HUES64 (cell line): ENCODE results near the gene TNFSF13.

ENCODE experiments used
- H3K27ac ChIP-seq: 2 replicates; pipeline ENCODE4 v1.7.0; 2013; ENCODE audit warnings: low read depth, low read length, inconsistent platforms
- H3K27me3 ChIP-seq: 2 replicates; pipeline ENCODE4 v1.6.1; 2013; ENCODE audit warnings: mild to moderate bottlenecking, low read length; ENCODE audit not compliant: insufficient read depth
- H3K36me3 ChIP-seq: 2 replicates; pipeline ENCODE4 v1.6.1; 2013; ENCODE audit warnings: mild to moderate bottlenecking, low read length; ENCODE audit not compliant: insufficient read depth
- H3K4me1 ChIP-seq: 2 replicates; pipeline ENCODE4 v1.6.1; 2013; ENCODE audit warnings: mild to moderate bottlenecking, low read length, moderate library complexity; ENCODE audit not compliant: insufficient read depth
- H3K4me3 ChIP-seq: 2 replicates; pipeline ENCODE4 v1.5.1; 2013; ENCODE audit warnings: mild to moderate bottlenecking, low read length, moderate library complexity
- H3K9ac ChIP-seq: 2 replicates; pipeline ENCODE4 v1.6.1; 2013; ENCODE audit warnings: mild to moderate bottlenecking, low read depth, low read length
- H3K9me3 ChIP-seq: 2 replicates; pipeline ENCODE4 v1.6.1; 2013; ENCODE audit warnings: low read depth, low read length; ENCODE audit not compliant: insufficient read depth
- WGBS: fragments of 150-250, 120-280 bp; methylation state at CpG from one replicate; pipeline ENCODE4 v1.1.7; 2013; ENCODE audit warnings: missing lambda C conversion rate; 5-methylcytosine and 5-hydroxymethylcytosine counted together

Gene TNFSF13

DNA sequence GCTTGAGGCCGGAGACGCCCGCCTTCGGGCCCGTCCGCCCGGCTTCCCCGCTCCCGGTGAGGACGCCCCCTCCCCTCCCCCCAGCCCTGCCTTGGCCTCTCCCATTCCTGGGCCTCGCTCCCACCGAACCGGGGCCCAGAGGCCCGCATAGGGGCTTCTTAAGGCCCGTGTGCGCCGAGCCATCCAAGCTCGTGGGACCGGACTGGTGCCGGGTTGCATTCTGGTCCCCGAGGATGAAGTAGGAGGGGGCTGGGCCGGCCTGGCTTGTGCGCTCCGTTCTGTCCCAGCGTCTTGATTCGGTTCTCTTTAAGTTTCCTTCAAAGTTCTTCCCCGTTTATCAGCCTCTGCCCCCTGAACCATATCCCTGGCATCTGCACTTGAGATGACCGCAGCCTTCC, 3.7 kb downstream of the TNFSF13 start:
- H3K27me3 ChIP-seq = no peaks in the 10 kb centered on the region
- peak overlapping the region; percentile 71; the same call in 1 of the 2 replicates for H3K27ac ChIP-seq
- peaks cover 35% of the 10 kb centered on the region for H3K36me3 ChIP-seq
- no peaks in the 10 kb centered on the region for H3K9me3 ChIP-seq
- WGBS = 1% methylated on average over 28 of the region's 28 CpGs
- peak overlapping the region; percentile 70 for H3K4me3 ChIP-seq
- peaks cover 37% of the 10 kb centered on the region for H3K4me1 ChIP-seq
- peak overlapping the region; percentile 82 for H3K9ac ChIP-seq

DNA sequence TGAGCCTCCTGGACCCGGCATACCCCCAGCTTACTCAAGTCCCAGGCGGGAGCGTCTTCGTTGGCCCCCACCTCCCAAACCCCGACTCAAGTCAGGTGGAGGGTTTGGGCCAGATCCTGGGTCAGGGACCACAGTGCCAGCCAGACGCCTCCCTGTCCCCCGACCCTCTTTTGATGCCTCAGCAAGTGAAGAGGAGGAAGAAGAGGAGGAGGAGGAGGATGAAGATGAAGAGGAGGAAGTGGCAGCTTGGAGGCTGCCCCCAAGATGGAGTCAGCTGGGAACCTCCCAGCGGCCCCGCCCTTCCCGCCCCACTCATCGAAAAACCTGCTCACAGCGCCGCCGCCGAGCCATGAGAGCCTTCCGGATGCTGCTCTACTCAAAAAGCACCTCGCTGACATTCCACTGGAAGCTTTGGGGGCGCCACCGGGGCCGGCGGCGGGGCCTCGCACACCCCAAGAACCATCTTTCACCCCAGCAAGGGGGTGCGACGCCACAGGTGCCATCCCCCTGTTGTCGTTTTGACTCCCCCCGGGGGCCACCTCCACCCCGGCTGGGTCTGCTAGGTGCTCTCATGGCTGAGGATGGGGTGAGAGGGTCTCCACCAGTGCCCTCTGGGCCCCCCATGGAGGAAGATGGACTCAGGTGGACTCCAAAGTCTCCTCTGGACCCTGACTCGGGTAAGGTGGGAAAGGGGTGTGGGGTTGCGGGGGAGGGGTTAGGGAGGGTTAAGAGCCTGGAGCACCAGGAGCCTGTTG, 4.7 kb downstream of the TNFSF13 start:
- H3K27ac ChIP-seq = no peak overlapping the region; the same call in 1 of the 2 replicates
- H3K9me3 ChIP-seq = no peaks in the 10 kb centered on the region
- H3K4me1 ChIP-seq = peaks cover 26% of the 10 kb centered on the region
- peak overlapping the region; percentile 70 for H3K4me3 ChIP-seq
- peaks cover 42% of the 10 kb centered on the region for H3K36me3 ChIP-seq
- no peak overlapping the region for H3K9ac ChIP-seq
- no peaks in the 10 kb centered on the region for H3K27me3 ChIP-seq
- 94% methylated on average over 30 of the region's 30 CpGs for WGBS

GRCh38 chr17:7569571-7569970, 11.0 kb downstream of the TNFSF13 start:
- H3K27ac ChIP-seq = no peak overlapping the region
- H3K4me1 ChIP-seq = peaks cover 8% of the 10 kb centered on the region
- H3K27me3 ChIP-seq = no peaks in the 10 kb centered on the region
- no peak overlapping the region for H3K4me3 ChIP-seq
- no peak overlapping the region for H3K9ac ChIP-seq
- H3K9me3 ChIP-seq = no peaks in the 10 kb centered on the region
- 97% methylated on average over 5 of the region's 5 CpGs for WGBS
- H3K36me3 ChIP-seq = peaks cover 72% of the 10 kb centered on the region

DNA sequence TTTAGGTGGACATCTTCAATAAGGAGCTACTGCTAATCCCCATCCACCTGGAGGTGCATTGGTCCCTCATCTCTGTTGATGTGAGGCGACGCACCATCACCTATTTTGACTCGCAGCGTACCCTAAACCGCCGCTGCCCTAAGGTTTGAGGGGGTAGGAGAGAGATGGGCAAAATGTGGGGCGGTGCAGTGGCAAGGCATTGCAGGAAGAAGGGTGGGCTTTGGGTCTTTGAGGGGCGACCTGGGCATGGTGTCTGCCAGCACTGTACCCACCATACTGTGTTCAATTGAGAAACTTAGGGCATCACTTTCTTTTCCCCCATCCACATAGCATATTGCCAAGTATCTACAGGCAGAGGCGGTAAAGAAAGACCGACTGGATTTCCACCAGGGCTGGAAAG, 11.8 kb downstream of the TNFSF13 start:
- 95% methylated on average over 10 of the region's 10 CpGs for WGBS
- no peak overlapping the region for H3K4me3 ChIP-seq
- no peaks in the 10 kb centered on the region for H3K27me3 ChIP-seq
- no peak overlapping the region for H3K27ac ChIP-seq
- H3K4me1 ChIP-seq = peaks cover 16% of the 10 kb centered on the region
- H3K9me3 ChIP-seq = no peaks in the 10 kb centered on the region
- peaks cover 72% of the 10 kb centered on the region for H3K36me3 ChIP-seq
- no peak overlapping the region for H3K9ac ChIP-seq

DNA sequence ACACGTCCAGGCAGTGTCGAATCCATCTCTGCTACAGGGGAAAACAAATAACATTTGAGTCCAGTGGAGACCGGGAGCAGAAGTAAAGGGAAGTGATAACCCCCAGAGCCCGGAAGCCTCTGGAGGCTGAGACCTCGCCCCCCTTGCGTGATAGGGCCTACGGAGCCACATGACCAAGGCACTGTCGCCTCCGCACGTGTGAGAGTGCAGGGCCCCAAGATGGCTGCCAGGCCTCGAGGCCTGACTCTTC, 13.7 kb downstream of the TNFSF13 start:
- Histone ChIP-seq H3K4me1 (peaks cover 20% of the 10 kb centered on the region), H3K36me3 (peaks cover 72% of the 10 kb centered on the region), H3K27ac (peak overlapping the region; percentile 67), H3K4me3 (peak overlapping the region; percentile 60), H3K9me3 (no peaks in the 10 kb centered on the region), H3K9ac (peak overlapping the region; percentile 70), H3K27me3 (no peaks in the 10 kb centered on the region)
- WGBS = under 1% methylated on average over 11 of the region's 11 CpGs

GRCh38 chr17:7572588-7573323, 14.2 kb downstream of the TNFSF13 start:
- Histone ChIP-seq H3K27me3 (no peaks in the 10 kb centered on the region), H3K4me3 (peak overlapping the region; percentile 97), H3K27ac (peak overlapping the region; percentile 99), H3K4me1 (peaks cover 20% of the 10 kb centered on the region), H3K9me3 (no peaks in the 10 kb centered on the region), H3K36me3 (peaks cover 72% of the 10 kb centered on the region), H3K9ac (peak overlapping the region; percentile 100)
- under 1% methylated on average over 73 of the region's 73 CpGs for WGBS

DNA sequence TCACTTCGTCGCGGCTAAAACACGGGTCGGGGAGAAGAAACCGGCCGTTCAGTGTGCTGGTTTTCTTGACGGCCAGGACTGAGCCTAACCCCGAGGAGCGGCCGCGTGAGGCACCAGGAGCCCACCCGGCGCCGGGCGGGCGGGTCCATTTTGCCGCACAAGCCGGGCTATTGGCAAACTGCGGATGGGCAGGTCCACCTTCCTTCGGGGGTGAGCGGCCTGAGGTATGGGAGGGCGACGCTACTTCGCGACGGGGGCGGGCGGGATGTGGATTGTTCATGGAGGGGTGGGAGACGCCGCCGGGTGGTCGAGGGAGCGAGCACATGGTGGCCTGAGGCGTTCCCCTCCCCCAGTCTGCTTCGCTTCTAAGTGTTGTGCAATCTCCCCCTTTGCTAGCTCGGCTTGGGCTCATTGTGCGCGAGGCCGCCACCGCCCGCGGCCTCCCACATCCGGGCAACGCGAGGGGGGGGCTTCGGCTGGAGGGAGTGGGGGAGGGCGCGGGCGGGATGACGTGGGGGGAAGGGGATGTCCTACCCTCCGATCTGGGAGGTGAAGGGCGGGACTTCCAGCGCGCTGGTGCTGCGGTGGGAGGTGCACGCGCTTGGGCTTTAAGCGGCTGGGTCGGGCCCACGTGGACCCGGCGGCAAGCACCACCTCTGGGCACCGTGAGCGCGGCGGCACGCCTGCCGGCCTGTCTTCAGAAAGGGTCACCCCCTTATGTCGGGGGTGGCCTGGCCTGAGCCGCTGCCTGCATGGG, 15.0 kb downstream of the TNFSF13 start:
- WGBS = under 1% methylated on average over 71 of the region's 71 CpGs
- Histone ChIP-seq H3K9ac (peak overlapping the region; percentile 100), H3K9me3 (no peaks in the 10 kb centered on the region), H3K4me3 (peak overlapping the region; percentile 97), H3K4me1 (peaks cover 20% of the 10 kb centered on the region), H3K27ac (peak overlapping the region; percentile 99), H3K27me3 (no peaks in the 10 kb centered on the region), H3K36me3 (peaks cover 77% of the 10 kb centered on the region)

GRCh38 chr17:7574176-7574953, 15.8 kb downstream of the TNFSF13 start:
- H3K27ac ChIP-seq = peak overlapping the region; percentile 99
- peaks cover 75% of the 10 kb centered on the region for H3K36me3 ChIP-seq
- H3K4me3 ChIP-seq = peak overlapping the region; percentile 97
- peaks cover 20% of the 10 kb centered on the region for H3K4me1 ChIP-seq
- H3K27me3 ChIP-seq = no peaks in the 10 kb centered on the region
- H3K9me3 ChIP-seq = no peaks in the 10 kb centered on the region
- WGBS = 41% methylated on average over 14 of the region's 15 CpGs
- H3K9ac ChIP-seq = peak overlapping the region; percentile 100

- peak overlapping the region; percentile 99; the same call in 1 of the 2 replicates for H3K27ac ChIP-seq
- H3K4me1 ChIP-seq = peaks cover 20% of the 10 kb centered on the region
- peak overlapping the region; percentile 97; the same call in 1 of the 2 replicates for H3K4me3 ChIP-seq
- H3K36me3 ChIP-seq = peaks cover 64% of the 10 kb centered on the region
- H3K27me3 ChIP-seq = no peaks in the 10 kb centered on the region
- no peaks in the 10 kb centered on the region for H3K9me3 ChIP-seq
- H3K9ac ChIP-seq = peak overlapping the region; percentile 100; the same call in 1 of the 2 replicates
- WGBS = 94% methylated on average over 1 of the region's 1 CpG
Measured at GRCh38 chr17:7575481-7575883, 16.9 kb downstream of the TNFSF13 start.

- 0 out of 2 replicates have a peak overlapping the region, but pooled peaks have one; percentile 3 for H3K9ac ChIP-seq
- H3K4me3 ChIP-seq = no peak overlapping the region
- H3K9me3 ChIP-seq = no peaks in the 10 kb centered on the region
- H3K36me3 ChIP-seq = peaks cover 59% of the 10 kb centered on the region
- H3K27ac ChIP-seq = peak overlapping the region; percentile 99; the same call in 1 of the 2 replicates
- peaks cover 20% of the 10 kb centered on the region for H3K4me1 ChIP-seq
- H3K27me3 ChIP-seq = no peaks in the 10 kb centered on the region
- WGBS = 92% methylated on average over 7 of the region's 7 CpGs
Measured at GRCh38 chr17:7575959-7576358, 17.4 kb downstream of the TNFSF13 start.
